BJ (cell line): ENCODE data around the gene SHC4. TPM values are rescaled to one million over a fixed set of nuclear protein-coding genes. Genes with fewer than 3 reads are reported as not detected.

Experiments used
- CTCF ChIA-PET: fragments of 350-600 bp; formaldehyde crosslinking; extraction: SDS; loops from one replicate; lab custom pipeline; 2021; ENCODE audit warnings: antibody characterized with exemption, inconsistent platforms; lab: Yijun Ruan, JAX
- POLR2A ChIA-PET: fragments of 300-600 bp; sonication (Branson Sonifier 250); formaldehyde crosslinking; extraction: SDS; loops from one replicate; lab custom pipeline; 2021; ENCODE audit warnings: antibody characterized with exemption; lab: Charles Lee
- DNase-seq: peaks from one replicate; pipeline ENCODE4 v3.0.0-alpha.2; 2011; ENCODE audit warnings: low read depth
- H3K27me3 ChIP-seq: 2 replicates; pipeline ENCODE4 v1.6.0; 2011; ENCODE audit warnings: low read length; ENCODE audit not compliant: control insufficient read depth, insufficient read depth
- H3K36me3 ChIP-seq: 2 replicates; pipeline ENCODE4 v1.5.1; 2011; ENCODE audit warnings: low read length; ENCODE audit not compliant: control insufficient read depth, insufficient read depth
- H3K4me3 ChIP-seq: 2 replicates; pipeline ENCODE4 v1.5.1; 2011; ENCODE audit warnings: low read depth, mild to moderate bottlenecking, control low read depth, low read length
- polyA plus RNA-seq: library from polyadenylated mRNA; depleted of rRNA; stranded (reverse); fragments of >200 nt; gene quantifications from 2 replicates; pipeline ENCODE4 v1.2.3, GENCODE V29; 2011
- TF ChIP-seq, protein P1 (sequence below): IDR thresholded peaks from 2 replicates; pipeline ENCODE4 v1.5.1; 2011; ENCODE audit warnings: low read depth, mild to moderate bottlenecking, control low read depth, inconsistent platforms, low read length, moderate library complexity; ENCODE audit not compliant: insufficient read depth

SHC4 gene
- polyA plus RNA-seq, 1 experiment = 0.74 TPM

GRCh38 chr15:48833526-48834239 is 130.0 kb downstream of the SHC4 start:
- CTCF ChIA-PET = interaction anchor here (1.5 kb wide), 1 partner anchor 10 kb away, joined by 4 read pairs; no protein-coding TSS in a partner anchor
- H3K27me3 ChIP-seq = no peaks in the 10 kb centered on the region
- no peak overlapping the region for H3K4me3 ChIP-seq
- POLR2A ChIA-PET = no interaction called here
- H3K36me3 ChIP-seq = no peaks in the 10 kb centered on the region
- TF ChIP-seq, protein P1, sequence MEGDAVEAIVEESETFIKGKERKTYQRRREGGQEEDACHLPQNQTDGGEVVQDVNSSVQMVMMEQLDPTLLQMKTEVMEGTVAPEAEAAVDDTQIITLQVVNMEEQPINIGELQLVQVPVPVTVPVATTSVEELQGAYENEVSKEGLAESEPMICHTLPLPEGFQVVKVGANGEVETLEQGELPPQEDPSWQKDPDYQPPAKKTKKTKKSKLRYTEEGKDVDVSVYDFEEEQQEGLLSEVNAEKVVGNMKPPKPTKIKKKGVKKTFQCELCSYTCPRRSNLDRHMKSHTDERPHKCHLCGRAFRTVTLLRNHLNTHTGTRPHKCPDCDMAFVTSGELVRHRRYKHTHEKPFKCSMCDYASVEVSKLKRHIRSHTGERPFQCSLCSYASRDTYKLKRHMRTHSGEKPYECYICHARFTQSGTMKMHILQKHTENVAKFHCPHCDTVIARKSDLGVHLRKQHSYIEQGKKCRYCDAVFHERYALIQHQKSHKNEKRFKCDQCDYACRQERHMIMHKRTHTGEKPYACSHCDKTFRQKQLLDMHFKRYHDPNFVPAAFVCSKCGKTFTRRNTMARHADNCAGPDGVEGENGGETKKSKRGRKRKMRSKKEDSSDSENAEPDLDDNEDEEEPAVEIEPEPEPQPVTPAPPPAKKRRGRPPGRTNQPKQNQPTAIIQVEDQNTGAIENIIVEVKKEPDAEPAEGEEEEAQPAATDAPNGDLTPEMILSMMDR = no peak
- no peak for DNase-seq

GRCh38 chr15:48832648-48833047 is 131.1 kb downstream of the SHC4 start:
- ChIA-PET CTCF (no interaction called here), POLR2A (no interaction called here)
- no peak for DNase-seq
- Histone ChIP-seq H3K4me3 (no peak overlapping the region), H3K36me3 (no peaks in the 10 kb centered on the region), H3K27me3 (no peaks in the 10 kb centered on the region)
- TF ChIP-seq, protein P1 = no peak

- H3K36me3 ChIP-seq = no peaks in the 10 kb centered on the region
- no peaks in the 10 kb centered on the region for H3K27me3 ChIP-seq
- DNase-seq = no peak
- ChIA-PET POLR2A (no interaction called here), CTCF (no interaction called here)
- no peak overlapping the region for H3K4me3 ChIP-seq
- TF ChIP-seq, protein P1 = no peak
Observed at GRCh38 chr15:48828906-48829305, 134.8 kb downstream of the SHC4 start.

GRCh38 chr15:48828471-48828870 is 135.2 kb downstream of the SHC4 start:
- ChIA-PET POLR2A (no interaction called here), CTCF (no interaction called here)
- TF ChIP-seq, protein P1 = no peak
- no peaks in the 10 kb centered on the region for H3K36me3 ChIP-seq
- H3K4me3 ChIP-seq = no peak overlapping the region
- no peak for DNase-seq
- H3K27me3 ChIP-seq = no peaks in the 10 kb centered on the region

- DNase-seq = no peak
- CTCF ChIA-PET = no interaction called here
- Histone ChIP-seq H3K36me3 (no peaks in the 10 kb centered on the region), H3K4me3 (no peak overlapping the region), H3K27me3 (no peaks in the 10 kb centered on the region)
- TF ChIP-seq, protein P1 = no peak
- POLR2A ChIA-PET = no interaction called here
Observed at GRCh38 chr15:48825075-48825474, 138.6 kb downstream of the SHC4 start.
